ENCODE data around the gene MN1.

The MN1 gene

GRCh38 chr22:27840436-27840835 lies 38.9 kb upstream of the MN1 start:
- Histone ChIP-seq H3K27me3 (ENCODE audit: control insufficient read depth, insufficient read depth, low read length) (no peaks in the 10 kb centered on the region), H3K4me1 (ENCODE audit: control insufficient read depth, insufficient read depth, low read length) (no peaks in the 10 kb centered on the region), H3K9ac (ENCODE audit: low read length) (no peak overlapping the region), H3K9me3 (ENCODE audit: control insufficient read depth, low read length) (no peaks in the 10 kb centered on the region), H3K4me3 (ENCODE audit: low read length) (no peak overlapping the region), H3K36me3 (ENCODE audit: control insufficient read depth, insufficient read depth, low read length) (no peaks in the 10 kb centered on the region)

GRCh38 chr22:27839057-27839660 lies 37.6 kb upstream of the MN1 start:
- no peaks in the 10 kb centered on the region for H3K4me1 ChIP-seq (ENCODE audit: control insufficient read depth, insufficient read depth, low read length)
- H3K4me3 ChIP-seq (ENCODE audit: low read length): no peak overlapping the region
- H3K36me3 ChIP-seq (ENCODE audit: control insufficient read depth, insufficient read depth, low read length): no peaks in the 10 kb centered on the region
- H3K27me3 ChIP-seq (ENCODE audit: control insufficient read depth, insufficient read depth, low read length): no peaks in the 10 kb centered on the region
- H3K9ac ChIP-seq (ENCODE audit: low read length): no peak overlapping the region
- H3K9me3 ChIP-seq (ENCODE audit: control insufficient read depth, low read length): no peaks in the 10 kb centered on the region

- H3K9me3 ChIP-seq (ENCODE audit: control insufficient read depth, low read length): no peaks in the 10 kb centered on the region
- no peaks in the 10 kb centered on the region for H3K4me1 ChIP-seq (ENCODE audit: control insufficient read depth, insufficient read depth, low read length)
- no peak overlapping the region for H3K9ac ChIP-seq (ENCODE audit: low read length)
- no peaks in the 10 kb centered on the region for H3K36me3 ChIP-seq (ENCODE audit: control insufficient read depth, insufficient read depth, low read length)
- no peak overlapping the region for H3K4me3 ChIP-seq (ENCODE audit: low read length)
- no peaks in the 10 kb centered on the region for H3K27me3 ChIP-seq (ENCODE audit: control insufficient read depth, insufficient read depth, low read length)
These were observed 34.6 kb upstream of the MN1 start for GRCh38 chr22:27836181-27836580.

- H3K9ac ChIP-seq (ENCODE audit: low read length): no peak overlapping the region
- no peaks in the 10 kb centered on the region for H3K4me1 ChIP-seq (ENCODE audit: control insufficient read depth, insufficient read depth, low read length)
- H3K27me3 ChIP-seq (ENCODE audit: control insufficient read depth, insufficient read depth, low read length): no peaks in the 10 kb centered on the region
- no peaks in the 10 kb centered on the region for H3K9me3 ChIP-seq (ENCODE audit: control insufficient read depth, low read length)
- H3K36me3 ChIP-seq (ENCODE audit: control insufficient read depth, insufficient read depth, low read length): no peaks in the 10 kb centered on the region
- no peak overlapping the region for H3K4me3 ChIP-seq (ENCODE audit: low read length)
These were observed 33.9 kb upstream of the MN1 start for GRCh38 chr22:27835446-27835845.

GRCh38 chr22:27834364-27835185 lies 33.0 kb upstream of the MN1 start:
- no peaks in the 10 kb centered on the region for H3K36me3 ChIP-seq (ENCODE audit: control insufficient read depth, insufficient read depth, low read length)
- no peak overlapping the region for H3K4me3 ChIP-seq (ENCODE audit: low read length)
- H3K27me3 ChIP-seq (ENCODE audit: control insufficient read depth, insufficient read depth, low read length): no peaks in the 10 kb centered on the region
- no peaks in the 10 kb centered on the region for H3K4me1 ChIP-seq (ENCODE audit: control insufficient read depth, insufficient read depth, low read length)
- no peaks in the 10 kb centered on the region for H3K9me3 ChIP-seq (ENCODE audit: control insufficient read depth, low read length)
- H3K9ac ChIP-seq (ENCODE audit: low read length): no peak overlapping the region

DNA sequence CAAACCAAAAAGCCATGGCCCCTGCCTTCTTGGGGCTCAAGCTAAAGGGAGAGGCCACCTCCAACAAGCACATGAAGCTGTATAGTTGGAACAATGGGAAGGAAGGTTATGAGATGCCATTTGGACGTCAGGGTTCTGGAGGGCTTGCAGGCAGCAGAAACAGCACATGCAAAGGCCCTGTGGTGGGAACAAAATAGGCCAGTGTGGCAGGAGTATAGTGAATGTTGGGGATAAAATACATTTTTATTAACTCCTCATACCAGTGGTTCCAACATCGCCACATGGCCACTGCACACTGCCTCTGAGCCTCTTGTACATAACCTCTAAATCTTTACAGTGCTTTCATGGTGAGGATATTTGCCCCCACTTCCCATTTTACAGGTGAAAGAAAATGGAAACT lies 32.2 kb upstream of the MN1 start:
- H3K27me3 ChIP-seq (ENCODE audit: control insufficient read depth, insufficient read depth, low read length): no peaks in the 10 kb centered on the region

GRCh38 chr22:27832606-27833005 lies 31.1 kb upstream of the MN1 start:
- Histone ChIP-seq H3K9me3 (ENCODE audit: control insufficient read depth, low read length) (no peaks in the 10 kb centered on the region), H3K4me3 (ENCODE audit: low read length) (no peak overlapping the region), H3K4me1 (ENCODE audit: control insufficient read depth, insufficient read depth, low read length) (no peaks in the 10 kb centered on the region), H3K9ac (ENCODE audit: low read length) (no peak overlapping the region), H3K36me3 (ENCODE audit: control insufficient read depth, insufficient read depth, low read length) (no peaks in the 10 kb centered on the region), H3K27me3 (ENCODE audit: control insufficient read depth, insufficient read depth, low read length) (no peaks in the 10 kb centered on the region)

More for the DNA sequence above, 32.2 kb upstream of the MN1 start:
- Histone ChIP-seq H3K4me1 (ENCODE audit: control insufficient read depth, insufficient read depth, low read length) (no peaks in the 10 kb centered on the region), H3K36me3 (ENCODE audit: control insufficient read depth, insufficient read depth, low read length) (no peaks in the 10 kb centered on the region), H3K9me3 (ENCODE audit: control insufficient read depth, low read length) (no peaks in the 10 kb centered on the region), H3K9ac (ENCODE audit: low read length) (no peak overlapping the region), H3K4me3 (ENCODE audit: low read length) (no peak overlapping the region)

DNA sequence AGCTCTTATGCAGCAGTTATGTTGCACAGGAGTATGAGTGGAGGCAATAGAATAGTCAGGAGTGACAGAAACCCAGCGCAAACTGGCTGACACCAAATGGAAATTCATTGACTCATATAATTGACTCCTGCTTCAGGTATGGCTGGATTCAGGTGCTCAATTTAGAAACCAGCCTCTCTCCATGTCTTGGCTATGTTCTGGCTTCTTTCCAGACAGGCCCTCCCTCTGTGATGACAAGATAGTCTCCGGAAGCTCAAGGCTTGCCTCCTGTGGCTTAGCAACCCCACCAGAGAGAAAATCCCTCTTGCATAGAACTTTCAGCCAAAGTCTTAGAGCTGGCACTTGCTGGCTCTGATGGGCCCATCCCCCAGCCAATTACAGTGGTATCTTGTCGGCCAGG lies 28.1 kb upstream of the MN1 start:
- Histone ChIP-seq H3K9ac (ENCODE audit: low read length) (no peak overlapping the region), H3K4me3 (ENCODE audit: low read length) (no peak overlapping the region), H3K4me1 (ENCODE audit: control insufficient read depth, insufficient read depth, low read length) (no peaks in the 10 kb centered on the region), H3K36me3 (ENCODE audit: control insufficient read depth, insufficient read depth, low read length) (no peaks in the 10 kb centered on the region), H3K27me3 (ENCODE audit: control insufficient read depth, insufficient read depth, low read length) (no peaks in the 10 kb centered on the region), H3K9me3 (ENCODE audit: control insufficient read depth, low read length) (no peaks in the 10 kb centered on the region)

GRCh38 chr22:27827604-27828587 lies 26.3 kb upstream of the MN1 start:
- Histone ChIP-seq H3K9ac (ENCODE audit: low read length) (no peak overlapping the region), H3K4me1 (ENCODE audit: control insufficient read depth, insufficient read depth, low read length) (no peaks in the 10 kb centered on the region), H3K4me3 (ENCODE audit: low read length) (no peak overlapping the region), H3K27me3 (ENCODE audit: control insufficient read depth, insufficient read depth, low read length) (no peaks in the 10 kb centered on the region), H3K36me3 (ENCODE audit: control insufficient read depth, insufficient read depth, low read length) (no peaks in the 10 kb centered on the region), H3K9me3 (ENCODE audit: control insufficient read depth, low read length) (no peaks in the 10 kb centered on the region)

DNA sequence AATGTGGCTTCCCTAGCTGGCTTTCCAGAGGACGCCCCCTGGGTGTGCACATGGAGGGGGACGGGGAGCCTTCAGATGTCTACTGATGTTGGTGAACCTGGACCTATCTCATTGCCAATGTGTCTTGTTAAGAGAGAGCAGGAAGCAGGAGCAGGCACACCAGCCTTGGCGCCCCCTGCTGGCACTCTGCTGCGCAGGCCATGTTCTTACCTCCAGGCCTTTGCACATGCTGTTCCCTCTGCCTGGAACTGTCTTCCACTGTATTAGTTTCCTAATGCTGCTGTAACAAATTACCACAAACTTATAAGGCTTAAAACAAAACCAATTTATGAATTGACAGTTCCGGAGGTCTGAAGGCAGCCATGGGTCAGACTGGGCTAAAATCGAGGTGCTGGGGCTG lies 23.6 kb upstream of the MN1 start:
- no peaks in the 10 kb centered on the region for H3K36me3 ChIP-seq (ENCODE audit: control insufficient read depth, insufficient read depth, low read length)
- no peak overlapping the region for H3K4me3 ChIP-seq (ENCODE audit: low read length)
- H3K9me3 ChIP-seq (ENCODE audit: control insufficient read depth, low read length): no peaks in the 10 kb centered on the region
- H3K9ac ChIP-seq (ENCODE audit: low read length): no peak overlapping the region
- no peaks in the 10 kb centered on the region for H3K27me3 ChIP-seq (ENCODE audit: control insufficient read depth, insufficient read depth, low read length)
- no peaks in the 10 kb centered on the region for H3K4me1 ChIP-seq (ENCODE audit: control insufficient read depth, insufficient read depth, low read length)

DNA sequence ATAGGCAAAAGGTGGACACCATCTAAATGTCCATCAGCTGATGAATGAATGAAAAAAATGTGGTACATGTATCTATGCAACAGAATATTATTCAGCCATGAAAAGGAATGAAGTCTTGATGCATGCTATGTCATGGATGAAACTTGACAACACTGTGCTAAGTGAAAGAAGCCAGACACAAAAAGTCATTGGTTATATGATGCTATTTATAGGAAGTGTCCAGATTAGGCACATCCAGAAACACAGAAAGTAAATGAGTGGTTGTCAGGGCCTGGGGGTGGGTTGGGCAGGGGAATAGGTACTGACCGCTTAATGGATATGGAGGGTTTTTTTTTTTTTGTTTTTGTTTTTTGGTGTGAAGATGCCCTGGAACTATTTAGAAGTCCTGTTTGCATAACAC lies 21.7 kb upstream of the MN1 start:
- Histone ChIP-seq H3K9ac (ENCODE audit: low read length) (no peak overlapping the region), H3K4me1 (ENCODE audit: control insufficient read depth, insufficient read depth, low read length) (no peaks in the 10 kb centered on the region), H3K4me3 (ENCODE audit: low read length) (no peak overlapping the region), H3K9me3 (ENCODE audit: control insufficient read depth, low read length) (no peaks in the 10 kb centered on the region), H3K36me3 (ENCODE audit: control insufficient read depth, insufficient read depth, low read length) (no peaks in the 10 kb centered on the region), H3K27me3 (ENCODE audit: control insufficient read depth, insufficient read depth, low read length) (no peaks in the 10 kb centered on the region)
